CD4-positive, alpha-beta T cell treated with Interferon gamma for 1 hour (primary cell): Measurements from ENCODE around the gene ALDH1L1.

ENCODE experiments used
- DNase-seq: peaks from one replicate; pipeline ENCODE4 v3.0.0-alpha.2; 2020

ALDH1L1 gene

DNA sequence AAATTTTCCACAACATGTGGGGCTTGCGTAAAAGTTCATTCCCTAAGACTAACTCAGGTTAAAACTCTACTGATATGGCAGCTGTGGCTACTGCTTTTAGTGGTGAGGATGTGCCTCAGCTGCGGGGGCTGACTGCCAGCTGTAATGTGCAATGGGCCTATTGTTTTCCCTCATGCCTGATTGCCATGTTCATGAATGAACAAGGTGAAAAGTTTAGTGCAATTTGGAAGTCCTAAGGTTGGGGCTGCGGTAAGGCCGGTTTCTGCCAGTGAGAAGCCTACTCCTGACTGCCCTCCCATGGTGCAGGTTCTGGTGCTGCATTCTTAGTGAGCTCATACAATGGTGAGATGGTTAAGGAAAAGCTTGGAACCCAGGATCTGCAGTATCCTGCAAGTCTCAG, 10.9 kb upstream of the ALDH1L1 start:
- DNase-seq = no peak

DNA sequence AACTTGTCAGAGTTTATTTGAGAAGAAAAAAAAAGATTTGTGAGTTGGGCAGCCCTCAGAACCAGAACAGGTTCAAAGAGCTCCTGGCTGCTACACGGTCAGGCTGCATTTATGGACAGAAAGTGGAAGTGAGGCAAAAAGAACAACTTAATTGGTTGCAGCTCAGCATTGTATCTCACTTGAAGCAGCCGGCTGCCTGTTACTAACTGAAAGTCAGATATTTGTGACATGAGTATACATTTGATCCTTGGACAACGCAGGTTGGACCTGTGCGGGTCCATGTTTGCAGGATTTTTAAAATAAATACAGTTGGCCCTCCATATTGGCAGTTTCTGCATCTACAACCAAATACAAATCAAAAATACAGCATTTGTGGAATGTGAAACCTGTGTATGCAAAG, 7.5 kb upstream of the ALDH1L1 start:
- DNase-seq = no peak

DNA sequence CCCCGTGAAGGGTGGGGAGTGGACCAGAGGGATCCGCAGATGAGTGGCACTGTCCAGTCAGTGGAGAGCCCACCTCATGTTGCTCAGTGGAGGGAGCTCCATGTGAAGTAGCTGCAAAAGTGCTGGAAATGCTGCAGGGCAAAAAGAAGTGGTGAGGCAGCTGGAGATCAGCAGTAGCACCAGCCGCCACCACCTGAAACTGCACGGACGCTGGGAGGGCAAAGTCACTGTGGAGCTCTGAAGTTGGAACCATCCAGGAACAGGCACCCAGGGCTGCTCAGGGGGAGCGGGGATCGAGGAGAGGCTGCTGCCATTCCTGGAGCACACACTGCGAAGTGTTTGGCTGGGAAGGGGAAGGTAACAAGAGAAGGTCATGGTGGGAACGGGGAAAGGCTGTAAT, 6.4 kb upstream of the ALDH1L1 start:
- DNase-seq = no peak

DNA sequence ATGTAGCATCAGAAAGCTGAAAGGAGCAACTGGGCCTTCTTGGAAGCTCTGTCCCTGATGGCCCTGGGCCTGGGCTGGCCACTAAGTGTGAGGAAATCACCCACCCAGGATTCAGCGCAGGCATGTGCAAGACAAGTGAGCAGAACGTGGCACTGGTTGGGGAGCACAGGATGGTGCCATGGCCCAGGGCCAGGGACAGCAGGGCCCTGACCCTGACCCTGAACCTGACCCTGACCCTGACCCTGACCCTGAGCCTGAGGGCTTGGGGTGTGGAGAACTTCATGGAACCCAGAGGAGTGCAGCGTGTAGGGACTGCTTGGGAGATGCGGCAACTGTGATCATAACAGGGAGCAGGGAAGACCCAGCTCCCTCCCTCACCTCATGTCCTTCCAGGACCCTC, 5.9 kb upstream of the ALDH1L1 start:
- no peak for DNase-seq

DNA sequence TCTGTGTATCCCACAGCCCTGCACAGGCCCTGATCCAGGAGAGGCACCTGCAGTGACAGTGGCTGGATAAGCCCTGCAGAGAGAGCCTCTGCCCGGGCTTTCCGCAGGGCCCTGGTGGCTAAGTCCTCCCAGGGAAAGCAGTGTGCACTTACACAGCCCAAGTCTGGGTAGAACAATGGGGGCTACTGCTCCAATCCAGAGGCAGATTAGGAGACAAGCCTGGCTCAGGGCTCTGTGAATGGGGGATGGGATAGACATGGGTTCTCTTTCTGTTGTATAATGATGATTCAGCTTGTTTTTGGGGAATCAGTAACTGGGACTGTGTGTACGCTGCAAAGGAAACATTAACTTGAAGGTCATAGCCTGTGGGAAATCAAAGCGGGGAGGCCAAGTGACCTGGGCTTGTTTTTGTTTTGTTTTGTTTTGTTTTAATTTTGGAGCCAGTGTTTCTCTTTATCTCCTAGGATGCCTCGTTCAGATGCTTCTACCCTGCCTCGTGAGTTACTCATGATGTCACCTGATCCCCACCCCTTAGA, 4.1 kb upstream of the ALDH1L1 start:
- no peak for DNase-seq

DNA sequence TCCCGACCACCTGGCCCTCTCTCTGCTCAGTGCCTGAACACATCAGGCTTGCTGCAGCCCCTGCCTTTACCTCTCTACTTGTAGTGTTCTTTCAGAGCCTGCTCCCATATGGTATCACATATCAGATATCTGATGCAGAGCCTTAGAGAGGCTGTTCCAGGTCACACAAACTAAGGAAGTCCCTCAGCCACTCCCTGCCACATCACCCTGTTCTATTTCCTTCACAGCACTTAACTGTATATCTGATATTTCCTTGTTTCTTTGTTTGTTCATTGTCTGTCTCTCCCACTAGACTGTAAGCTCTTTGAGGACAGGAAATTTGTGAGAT, 976 bp upstream of the ALDH1L1 start:
- DNase-seq = no peak

DNA sequence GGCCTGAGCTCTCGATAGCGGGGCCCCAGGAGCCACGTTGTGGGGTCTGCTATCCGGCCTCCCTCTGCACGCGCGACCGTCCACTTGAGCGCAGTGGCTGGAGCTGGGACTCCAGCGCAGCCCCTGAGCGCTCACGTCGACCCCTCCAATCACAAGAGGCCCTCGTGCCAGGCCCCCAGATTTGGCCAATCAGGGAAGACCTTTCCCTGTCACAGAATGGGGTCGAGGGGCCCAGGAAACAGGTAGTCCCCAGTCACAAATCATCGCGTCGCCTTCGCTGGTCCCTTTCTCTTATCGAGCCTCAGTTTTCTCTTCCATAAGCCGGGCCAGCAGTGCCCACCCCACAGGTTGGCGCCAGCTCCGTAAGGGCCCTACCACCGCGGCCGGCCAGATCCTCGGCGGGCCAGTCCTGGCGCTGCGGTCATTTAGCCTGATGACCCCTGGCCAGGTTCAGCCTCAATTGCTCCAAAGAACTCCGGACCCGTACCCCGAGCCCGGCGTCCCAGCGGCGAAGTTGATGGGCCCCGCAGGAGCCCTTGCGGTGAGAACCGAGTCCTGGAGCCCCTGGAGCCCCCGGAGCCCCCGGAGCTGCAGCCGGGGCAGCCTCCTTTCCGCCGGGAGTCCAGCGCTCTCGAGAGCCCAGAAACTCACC, 435 bp downstream of the ALDH1L1 start:
- DNase-seq = no peak

DNA sequence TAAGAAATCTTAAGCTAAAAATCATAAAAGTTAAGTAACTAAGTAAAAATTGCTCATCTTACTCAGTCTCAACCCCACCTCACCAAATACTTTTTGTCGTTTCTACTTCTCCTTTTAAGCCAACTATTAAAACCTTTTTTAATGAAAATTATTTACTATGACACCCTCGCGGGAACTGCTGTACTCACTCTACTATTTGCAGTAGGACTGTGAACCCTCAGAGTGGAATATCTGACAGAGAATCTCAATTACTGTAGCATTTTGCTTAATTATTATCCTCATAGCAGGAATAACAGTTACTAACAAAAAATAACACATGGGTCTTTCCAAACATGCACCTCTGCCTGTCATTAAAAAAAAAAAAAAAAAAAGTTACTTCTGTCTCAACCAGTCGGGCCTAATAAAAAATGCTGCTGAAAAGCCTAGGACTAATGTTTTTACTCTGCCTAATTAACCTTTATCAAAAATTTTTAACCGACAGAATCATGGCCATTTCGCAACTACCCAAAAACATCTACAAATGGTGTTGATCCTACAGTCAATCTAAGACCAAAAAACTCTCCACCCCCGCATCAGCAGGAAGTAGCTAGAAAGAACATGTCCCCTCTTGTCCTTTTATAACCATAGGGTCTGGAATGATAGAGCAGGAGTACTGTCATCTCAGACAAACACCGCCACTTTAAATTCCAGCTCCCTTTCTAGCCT, 10.2 kb downstream of the ALDH1L1 start:
- DNase-seq = no peak

DNA sequence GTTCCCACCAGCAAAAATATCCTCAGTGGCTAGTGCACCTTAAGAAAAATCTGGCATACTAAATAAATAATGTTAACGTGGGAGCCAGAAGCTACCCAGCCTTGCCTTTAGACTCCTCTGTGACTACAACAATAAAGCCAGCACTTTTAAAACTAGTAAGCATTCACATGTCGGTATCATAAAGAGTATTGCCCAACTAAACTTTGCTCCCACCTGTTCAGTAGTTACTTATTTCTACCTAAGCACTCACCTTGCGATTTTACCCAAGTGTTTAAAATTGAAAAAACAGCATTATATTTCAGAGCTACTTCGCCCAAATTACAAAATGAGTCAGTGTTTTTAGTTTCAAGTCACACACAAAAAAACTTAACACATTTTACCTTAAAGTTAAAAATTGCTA, 12.8 kb downstream of the ALDH1L1 start:
- no peak for DNase-seq

DNA sequence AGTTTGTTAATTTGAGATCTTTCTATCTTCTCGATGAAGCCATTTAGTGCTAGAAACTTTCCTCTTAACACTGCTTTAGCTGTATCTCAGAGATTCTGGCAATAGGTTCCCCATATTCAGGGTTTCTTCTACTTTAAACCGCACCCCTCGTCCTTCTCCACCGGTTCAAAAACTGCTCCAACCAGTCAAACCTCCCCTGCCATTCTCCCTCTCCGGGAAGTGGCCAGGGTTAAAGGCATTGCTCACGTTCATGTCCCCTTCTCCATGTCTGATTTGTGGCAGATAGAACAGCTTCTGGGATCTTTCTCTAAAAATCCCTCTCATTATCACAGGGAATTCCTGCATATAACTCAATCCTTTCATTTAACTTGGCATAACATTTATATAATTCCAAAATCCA, 14.4 kb downstream of the ALDH1L1 start:
- DNase-seq = no peak

DNA sequence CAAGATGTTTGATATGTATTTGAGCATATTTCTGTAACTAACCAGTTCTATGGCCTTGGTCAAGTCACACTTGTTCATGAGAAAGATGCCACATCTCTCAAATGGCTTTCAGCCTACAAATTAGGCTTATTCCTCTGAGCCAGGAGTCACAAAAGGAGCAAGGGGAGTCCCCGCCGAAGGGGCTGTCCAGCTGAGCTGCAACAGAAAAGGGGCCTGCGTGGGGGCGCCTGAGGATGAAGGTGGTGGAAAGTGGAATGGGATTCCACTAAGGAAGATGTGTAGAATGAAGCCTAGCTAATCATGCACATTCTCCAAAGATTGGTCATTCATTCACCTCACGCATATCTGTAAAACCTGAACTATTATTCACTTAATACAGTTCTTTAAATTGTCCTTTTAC, 19.1 kb downstream of the ALDH1L1 start:
- DNase-seq = no peak

DNA sequence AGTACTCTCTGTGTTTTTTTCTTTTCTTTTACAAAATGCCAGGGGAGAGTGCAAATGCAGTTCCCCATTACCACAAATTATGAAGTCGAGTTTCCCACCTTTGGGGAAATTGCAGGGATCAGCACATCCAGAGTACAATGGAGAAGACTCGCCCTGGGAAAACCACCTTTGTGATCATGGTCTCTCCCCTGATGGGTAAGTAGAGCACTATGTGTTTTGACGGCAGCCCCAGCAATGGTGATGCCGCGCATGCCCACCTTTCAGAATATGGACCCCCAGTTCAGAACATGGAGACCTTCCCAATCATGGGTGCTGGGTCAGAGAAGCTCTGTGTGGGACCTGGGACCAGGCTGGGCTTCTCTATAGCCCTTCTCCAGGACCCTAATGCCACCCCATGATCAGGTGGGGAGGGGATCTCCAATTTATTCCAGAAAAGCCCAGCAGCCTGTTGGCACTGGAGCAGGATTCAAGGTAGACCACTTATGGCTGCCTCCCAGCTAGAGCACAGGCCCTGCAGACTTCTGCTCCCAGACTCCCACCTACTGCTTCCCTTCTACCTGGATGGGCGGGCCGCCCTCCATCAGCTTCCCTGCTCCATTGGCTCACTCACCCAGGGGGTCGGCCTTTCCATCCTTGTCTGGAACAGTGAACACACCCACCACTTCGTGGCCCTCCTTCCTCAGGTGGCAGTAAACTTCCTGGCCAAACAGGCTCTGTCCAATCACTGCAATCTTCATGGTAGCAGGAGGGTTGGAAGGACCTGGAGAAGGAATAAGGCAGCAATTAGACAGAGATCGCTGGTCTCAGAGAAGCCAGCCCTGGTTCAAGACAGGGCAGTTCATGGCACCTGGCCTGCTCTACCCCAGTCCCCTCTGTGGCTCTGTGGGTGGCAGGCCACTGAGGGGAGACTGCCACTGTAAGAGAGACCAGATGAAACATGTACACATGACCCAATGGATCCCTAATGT, 19.9 kb downstream of the ALDH1L1 start:
- no peak for DNase-seq

DNA sequence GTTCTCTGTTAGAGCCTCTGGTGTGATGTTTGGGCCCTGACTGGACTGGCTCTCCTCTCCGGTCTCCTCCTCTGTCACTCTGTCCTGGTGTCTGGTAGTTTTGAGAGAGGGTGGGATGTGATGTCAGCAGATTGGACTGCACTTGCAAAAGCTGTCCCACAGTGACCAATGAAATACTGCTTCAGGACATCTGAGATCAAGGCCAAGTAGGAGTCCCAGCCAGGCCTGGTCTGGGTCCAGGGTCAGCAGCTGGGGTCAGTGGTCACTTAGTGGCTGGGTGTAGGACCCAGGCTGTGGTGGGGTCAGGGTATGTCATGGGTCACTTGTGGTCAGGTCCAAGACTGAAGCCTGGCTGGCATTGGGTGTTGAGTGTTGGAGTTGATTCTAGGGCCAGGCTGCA, 20.9 kb downstream of the ALDH1L1 start:
- no peak for DNase-seq

DNA sequence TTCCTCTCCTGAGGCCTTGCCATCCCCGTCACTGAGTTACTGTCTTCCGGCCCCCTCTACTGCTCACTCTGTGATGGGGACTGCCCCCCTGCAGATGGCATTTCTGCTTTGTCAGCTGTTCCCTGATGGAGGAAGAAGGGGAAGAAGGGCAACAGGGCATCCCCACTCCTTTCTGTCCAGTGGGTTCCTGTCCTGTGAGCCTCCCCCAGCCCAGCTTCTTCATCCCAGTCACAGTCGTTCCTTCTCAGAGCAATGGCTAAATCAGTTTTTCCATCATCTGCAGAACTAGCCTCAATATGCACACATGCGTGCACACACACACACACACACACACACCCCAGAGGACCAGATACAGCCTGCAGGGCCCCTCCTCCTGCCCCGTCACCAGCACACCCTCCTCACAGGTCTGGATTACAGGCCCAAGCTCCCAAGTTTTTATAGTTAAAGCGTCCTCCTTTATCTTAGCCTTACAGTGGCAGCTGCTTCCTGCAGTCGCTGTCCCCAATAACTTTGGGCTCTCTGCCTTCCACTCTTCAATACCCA, 21.4 kb downstream of the ALDH1L1 start:
- DNase-seq = no peak

DNA sequence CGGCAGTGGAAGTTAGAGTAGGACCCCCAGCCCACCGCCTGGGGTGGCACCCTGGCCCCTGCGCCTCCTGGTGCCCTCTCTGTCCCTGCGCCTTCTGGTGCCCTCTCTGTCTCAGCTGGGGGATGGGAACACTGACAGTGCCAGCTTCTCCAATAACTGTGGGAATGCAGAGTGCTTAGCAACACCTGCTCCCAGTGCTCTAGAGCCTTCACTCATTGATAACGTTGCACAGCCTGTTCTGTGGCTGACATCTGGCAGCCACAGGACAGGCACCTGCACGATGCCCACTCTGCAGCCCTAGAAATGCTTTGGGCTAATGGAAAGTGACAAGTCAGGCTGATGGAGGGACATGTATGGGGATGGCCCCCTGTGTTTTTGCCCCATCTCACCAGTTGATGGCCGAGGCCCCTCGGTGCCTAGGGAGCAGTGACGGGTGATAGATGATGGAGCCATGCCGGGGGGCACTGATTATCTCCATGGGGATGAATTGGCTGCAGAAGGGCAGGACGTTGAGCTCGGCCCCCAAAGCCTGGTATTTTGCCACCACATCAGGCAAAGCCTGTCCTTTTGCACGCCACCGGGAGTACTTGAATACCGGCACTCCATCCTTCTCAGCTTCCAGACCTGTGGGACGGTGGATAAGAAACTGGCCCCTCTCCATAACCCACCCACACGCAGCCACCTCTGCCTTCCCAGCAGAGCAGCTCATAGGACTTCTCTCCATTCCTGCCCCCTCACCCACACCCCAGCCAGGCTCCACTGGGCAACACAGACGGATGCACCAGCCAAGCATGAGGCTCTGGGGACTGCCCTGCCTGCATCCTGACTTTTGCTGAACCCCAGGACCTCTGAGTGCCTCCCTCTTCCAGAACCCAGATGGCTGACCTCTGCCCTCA, 22.1 kb downstream of the ALDH1L1 start:
- DNase-seq = no peak

DNA sequence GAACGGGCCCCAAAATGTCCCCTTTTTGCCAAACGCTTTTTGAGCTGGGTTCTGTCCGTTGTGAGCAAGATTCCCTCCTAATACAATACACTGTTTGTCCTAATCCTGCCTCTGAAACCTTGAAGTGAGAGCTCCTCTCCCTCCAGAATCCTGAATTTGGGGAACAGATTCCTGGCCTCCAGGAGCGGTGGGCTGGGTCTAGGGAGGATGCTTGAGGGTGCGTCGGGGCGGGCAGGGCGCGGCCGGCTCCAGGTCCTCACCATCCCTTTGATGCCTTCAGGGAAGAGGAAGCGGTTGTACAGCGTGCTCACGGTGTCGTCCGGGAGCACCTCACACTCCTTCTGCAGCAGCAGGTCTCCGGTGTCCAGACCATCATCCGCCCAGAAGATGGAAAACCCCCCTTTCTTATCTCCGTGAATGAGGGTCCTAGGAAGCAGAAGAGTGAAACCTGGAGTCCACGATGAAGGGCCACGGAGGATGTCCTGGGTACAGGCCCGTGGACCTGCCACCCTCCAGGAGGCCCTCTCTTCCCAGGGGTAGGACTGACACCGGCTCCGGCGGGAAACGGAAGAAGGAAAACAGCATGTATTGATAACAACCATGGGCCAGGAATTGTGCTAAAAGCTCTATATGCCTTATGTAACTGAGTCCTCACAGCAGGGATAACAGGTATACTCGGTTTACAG, 23.2 kb downstream of the ALDH1L1 start:
- no peak for DNase-seq

DNA sequence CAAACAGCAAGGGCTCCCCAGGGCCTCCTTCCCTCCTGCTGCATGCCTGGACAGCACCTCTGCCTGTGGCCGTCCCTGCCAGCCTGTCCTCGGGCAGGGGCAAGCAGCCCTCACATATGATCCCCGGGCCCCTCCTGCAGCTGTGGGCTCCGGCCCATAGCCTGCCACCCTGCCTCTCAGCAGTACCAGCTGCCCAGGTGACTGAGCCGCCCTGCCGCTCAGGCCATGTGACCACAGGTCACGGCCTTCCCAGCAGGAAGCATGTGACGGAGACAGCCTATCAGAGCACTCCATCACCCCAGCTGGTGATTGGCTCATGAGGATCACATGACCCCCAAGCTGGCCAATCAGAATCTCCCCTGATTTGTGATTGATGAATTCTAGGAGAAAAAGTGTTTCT, 23.9 kb downstream of the ALDH1L1 start:
- no peak for DNase-seq

DNA sequence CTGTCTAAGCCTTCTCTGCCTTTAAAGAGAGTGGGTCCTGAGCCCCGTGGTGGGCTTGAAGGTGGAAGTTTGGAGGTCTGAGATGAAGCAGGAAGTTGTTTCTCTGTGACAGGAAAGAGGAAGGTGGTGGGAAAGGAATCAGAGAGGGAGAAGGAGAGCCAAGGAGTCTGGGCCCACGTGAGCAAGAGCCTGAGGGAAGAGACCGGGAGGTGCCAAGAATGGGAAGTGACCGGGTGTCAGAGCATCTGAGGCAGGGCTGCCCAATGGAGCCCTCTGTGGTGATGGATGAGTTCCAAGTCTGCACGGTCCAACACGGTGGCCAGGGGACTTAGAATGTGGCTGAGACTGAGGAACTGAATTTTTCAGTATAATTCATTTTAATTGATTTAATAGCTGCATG, 24.6 kb downstream of the ALDH1L1 start:
- DNase-seq = no peak

DNA sequence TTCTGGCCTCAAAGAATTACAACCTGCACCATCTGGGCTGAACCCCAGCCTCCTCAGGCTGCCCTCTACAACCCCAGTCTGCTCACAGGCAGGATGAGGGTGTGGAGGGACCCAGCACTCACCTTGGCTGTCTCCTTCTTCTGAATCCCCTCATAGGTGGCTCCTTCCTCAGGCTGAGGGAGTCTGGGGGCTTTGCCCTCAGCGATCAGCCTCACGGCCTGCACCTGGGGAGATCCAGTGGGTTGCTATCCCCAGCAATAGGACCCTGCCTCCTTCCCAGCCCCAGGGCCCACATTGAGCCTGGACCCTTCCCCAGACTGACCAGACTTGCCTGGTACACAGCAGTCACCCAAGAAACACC, 25.1 kb downstream of the ALDH1L1 start:
- DNase-seq = no peak

DNA sequence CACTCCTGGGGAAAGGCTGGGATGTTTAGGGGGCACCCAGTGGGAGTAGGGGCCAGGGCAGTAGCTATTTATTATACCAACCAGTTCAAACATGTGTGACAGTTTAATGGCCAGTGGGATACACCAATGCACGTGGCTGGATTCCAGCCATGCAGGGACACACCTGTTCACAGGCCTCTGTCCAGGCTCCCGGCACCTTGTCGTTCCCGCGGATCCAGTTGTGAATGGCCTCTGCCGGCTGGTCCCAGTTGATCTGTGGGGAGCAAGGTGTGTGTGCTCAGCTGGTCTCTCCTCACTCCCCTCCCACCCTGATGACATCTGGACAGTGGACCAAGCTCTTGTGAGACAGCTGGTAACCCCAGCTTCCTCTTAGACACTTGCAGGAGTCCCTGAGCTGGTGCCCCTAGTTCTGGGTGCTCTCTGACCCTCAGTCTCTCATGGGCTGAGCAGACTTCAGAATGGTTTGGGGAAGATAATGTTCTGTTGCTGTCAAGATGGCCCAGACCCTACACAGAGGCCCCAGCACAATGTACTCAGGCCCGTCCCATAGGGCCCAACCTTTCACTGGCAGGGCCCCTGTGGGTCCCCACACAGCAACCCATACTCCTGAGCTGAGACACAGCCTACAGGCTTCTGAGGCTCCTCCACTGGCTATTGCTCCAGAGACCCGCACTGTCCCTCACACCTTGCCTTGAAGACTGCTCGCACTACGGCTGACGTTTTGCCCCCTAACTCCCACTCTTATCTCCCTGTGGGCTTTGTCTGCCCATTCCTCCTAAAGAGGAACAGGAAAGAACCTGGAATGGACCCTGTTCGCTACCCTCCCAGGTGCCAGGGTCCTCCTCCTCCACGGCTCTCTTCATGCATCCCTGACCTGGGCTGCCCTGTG, 25.8 kb downstream of the ALDH1L1 start:
- no peak for DNase-seq
